SW 1271 (cell line): ENCODE measurements around the gene TTLL8.

Experiments used
- DNase-seq, 2 experiments: peaks; one replicate each; lab custom pipeline; 2025; lab: John Stamatoyannopoulos, UW

Gene TTLL8

GRCh38 chr22:50018608-50019285, 39.4 kb downstream of the TTLL8 start:
- no peak for DNase-seq

GRCh38 chr22:50017701-50018224, 40.3 kb downstream of the TTLL8 start:
- no peak for DNase-seq

DNA sequence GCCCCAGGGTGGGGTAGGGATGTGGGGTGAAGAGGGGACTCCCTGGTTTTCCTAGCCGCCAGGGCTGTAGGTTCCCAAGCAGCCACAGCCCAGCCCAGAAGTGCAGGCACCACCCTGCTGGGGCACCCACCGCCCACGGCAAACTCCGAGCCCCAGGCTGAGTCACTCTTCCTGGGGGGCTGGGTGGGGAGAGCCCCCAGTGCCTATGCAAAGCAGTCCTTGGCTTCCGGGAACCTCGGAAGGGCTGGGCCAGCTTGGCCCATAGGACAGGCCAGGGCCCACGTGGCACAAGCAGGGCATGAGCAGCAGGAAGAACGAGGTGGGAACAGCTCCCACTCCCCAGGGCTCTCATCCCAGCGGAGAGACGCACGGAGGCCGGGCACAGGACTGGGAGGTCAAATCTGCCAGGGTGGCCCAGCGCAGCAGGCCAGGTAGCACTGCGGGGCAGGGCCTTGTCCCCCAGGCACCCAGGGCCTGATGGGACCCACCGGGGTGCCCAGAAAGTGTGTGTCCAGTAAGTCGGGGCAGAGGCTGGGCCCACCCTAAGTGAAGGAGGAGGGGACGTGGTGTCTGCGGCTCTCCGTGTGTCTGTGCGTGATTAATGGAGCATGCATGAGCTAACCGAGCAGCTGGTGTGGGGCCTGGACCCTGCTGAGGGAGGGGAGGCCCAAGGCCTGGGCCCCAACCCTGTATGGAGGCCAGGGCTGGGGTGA, 41.0 kb downstream of the TTLL8 start:
- DNase-seq: no peak

DNA sequence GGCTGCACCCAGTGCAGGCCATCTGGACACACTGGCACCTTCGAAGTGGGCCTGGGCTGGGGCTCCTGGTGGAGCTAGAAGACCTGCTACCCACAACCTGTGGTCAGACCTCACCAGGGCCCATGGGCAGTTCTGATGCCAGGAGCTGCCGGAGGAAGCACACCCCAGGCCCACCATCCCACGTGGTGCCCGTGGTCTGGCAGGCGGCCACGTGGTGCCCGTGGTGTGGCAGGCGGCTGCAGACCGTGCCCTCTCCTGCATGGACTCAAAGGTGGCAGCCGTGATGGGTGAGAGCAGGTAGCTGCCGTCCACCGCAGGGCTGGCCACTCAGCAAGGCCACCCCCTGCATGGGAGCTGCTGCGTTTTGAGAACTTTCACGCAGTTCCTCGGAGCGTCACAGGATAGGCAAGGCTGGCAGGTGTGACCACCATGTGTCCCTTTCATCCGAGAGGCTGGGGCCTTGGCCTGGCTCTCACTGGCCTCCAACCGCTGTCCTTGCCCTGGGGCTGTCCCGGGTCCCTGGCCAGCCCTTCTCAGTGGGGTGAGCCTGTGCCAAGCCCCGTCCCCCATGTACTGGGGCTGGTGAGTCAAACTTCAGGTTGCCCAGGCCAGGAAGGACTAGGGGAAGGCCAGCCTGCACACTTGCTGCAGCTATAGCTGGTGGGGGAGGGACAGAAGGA, 41.6 kb downstream of the TTLL8 start:
- DNase-seq: no peak

DNA sequence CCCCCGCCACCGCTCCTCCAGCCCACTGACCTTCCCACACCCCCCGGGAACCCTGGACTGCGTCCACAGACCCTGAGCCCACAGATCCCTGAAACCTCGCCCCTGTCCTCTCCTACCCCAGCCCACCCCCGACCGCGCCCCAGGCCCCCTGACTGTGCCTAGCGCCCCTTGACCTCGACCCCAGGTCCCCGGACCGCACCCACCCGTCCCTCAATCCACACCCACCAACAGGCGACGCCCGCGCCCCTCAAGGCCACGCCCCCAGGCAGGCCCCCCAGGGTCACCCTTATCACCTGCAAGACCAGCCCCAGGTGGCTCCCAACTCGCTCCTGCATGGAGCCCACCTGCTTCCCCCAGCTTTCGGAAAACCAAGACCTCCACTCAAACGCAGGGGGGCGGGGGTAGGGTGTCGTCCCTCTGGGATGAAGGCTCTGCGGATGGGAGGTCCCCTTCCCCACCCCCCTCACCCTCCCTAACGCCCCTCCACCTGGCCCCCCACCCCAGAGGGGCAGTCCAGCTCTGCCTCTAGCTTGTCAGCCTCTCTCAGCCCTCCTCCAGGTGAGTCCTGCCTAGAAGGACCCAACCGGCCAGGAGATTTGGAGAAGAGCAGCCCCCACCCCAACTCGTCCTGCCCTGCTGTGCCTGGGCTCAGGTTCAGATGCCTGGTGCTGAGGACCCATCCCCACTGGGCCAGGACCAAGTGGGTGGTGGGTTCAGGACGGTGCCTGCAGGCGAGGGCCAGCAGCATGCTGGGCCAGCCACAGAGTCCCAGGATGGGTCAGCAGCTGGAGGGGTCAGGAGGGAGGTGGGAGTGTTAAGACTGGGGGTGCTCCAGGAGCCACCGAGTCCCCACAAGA, 42.4 kb downstream of the TTLL8 start:
- DNase-seq: no peak

DNA sequence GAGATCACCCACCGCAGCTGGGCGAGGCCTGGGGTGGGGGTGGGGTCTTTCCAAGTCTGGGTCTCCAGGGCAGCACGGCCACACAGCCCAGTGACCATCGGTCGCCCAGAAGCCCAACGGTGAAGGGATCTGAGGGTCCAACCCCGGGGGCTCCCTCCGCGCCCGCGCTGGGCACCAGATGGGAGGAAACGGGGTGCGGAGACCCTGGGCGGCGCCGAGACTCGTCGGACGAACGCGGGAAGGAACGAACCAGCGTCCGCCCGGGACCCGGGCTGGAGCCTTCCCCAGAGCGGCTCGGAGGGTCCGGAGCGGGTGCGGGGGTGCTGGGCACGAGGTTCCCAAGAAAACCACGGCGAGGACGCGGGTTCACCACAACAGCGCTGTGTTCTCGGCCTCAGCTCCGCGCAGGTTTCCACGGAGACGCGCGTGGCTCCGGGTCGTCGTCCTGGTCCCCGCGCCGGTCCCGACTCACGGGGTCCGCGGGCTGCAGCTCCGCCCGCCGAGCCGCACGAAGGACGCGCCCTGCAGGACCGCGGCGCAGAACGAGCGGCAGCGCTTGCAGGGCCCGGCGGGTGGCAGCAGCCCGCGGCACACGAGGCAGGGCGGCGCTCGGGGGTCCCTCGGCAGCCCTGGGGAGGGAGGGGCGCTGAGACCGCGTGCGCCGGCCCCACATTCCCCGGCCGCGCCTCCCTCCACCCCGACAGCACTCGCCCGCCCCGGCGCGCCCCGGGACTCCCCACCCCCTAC, 43.3 kb downstream of the TTLL8 start:
- no peak for DNase-seq

DNA sequence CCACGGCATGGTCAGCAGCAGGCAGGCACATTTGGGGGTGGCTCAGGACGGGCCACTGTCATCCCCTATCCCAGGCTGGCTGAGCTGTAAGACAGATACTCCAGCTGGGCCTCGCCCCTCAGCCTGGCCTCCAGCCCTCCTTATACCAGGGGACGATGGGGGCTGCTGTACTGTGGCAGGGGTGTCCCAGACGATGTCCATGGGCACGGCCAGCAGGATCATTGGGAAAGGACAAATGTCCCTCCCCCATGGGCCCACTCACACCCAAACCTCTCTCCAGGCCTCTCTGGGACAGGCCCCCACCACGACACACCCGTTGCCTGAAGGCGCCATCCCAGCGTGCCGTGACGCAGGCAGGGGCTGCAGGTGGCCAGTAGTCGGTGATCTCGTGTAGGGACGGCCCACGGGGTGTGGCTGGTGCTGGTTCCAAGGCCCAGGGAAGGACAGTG, 44.0 kb downstream of the TTLL8 start:
- DNase-seq: no peak

- DNase-seq: no peak
Measured at GRCh38 chr22:50012211-50013181, 45.6 kb downstream of the TTLL8 start, which contains the start of gene IL17REL. TSS of gene IL17REL (minus strand) at chr22:50012765. CDS start at chr22:50012646, 119 bp downstream.

DNA sequence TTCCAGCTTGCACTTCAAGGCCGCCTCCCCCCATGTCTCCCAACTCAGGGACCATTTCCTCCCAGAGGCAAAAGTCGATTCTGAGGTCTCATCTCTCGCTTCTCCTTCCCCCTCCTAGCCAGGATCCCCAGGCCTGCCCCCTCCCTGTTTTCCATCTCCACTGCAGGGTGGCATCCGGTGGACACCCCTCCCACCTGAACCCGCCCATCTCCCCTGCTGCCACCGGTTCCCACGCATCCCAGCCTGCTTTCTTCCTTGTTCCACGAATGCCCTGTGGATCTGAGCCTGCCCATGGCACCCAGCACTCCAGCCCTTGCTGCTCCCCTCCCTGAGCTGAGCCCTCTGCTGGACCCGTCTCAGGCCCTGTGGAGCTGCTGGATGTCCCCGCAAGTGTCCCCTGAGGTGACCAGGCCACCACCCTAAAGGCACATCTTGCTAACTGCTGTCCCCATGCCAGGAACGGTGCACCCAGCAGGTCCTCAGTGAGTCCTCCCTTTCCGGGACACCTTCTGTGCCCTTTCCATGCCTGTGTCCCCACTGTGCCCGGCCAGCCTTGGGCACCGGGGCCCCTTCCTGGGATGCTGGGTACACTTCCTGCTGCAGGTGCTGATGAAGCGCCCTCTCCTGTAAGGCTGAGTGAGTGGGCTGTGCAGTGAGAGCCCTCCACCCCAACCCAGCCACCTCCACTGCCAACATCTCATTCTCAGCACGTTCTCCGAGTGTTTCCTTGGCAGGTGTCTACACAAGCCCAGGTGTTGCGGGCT, 46.5 kb downstream of the TTLL8 start:
- no peak for DNase-seq

DNA sequence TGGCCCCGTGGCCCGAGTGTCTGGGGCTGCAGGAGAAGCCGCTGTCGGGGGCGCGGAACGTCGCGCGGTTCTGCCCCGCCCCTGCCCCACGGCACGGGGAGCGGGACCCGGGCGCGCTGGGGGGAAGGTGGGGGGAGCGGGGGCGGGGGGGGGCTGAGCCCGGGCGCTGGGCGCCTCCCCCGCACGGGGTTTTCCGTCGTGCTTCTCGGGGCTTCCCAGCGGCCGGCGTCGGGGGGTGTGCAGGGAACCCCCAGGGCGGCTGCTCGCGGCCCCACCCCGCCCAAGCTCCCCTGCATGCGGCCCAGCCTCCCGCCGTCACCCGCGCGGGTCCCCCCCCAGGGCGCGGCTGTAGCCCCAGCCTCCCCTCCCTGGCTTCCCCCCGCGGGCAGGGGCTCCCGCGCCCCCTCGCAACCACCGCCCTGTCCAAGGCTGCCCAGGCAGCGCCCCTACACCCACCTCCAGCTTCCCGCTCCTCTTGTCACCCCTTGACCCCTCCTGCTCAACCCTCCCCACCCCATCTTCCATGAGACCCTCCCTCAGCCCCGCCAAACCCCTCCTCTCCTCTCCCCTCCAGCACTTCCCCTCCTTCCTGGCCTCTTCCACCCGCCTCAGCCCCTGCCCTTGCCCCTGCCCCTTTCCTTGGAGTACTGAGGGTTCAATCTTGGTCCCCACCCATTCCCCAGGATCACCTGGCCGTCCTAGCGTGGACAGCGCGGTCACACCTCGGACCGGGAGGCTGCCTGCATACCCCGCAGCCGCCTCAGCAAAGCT, 47.2 kb downstream of the TTLL8 start:
- DNase-seq: no peak

DNA sequence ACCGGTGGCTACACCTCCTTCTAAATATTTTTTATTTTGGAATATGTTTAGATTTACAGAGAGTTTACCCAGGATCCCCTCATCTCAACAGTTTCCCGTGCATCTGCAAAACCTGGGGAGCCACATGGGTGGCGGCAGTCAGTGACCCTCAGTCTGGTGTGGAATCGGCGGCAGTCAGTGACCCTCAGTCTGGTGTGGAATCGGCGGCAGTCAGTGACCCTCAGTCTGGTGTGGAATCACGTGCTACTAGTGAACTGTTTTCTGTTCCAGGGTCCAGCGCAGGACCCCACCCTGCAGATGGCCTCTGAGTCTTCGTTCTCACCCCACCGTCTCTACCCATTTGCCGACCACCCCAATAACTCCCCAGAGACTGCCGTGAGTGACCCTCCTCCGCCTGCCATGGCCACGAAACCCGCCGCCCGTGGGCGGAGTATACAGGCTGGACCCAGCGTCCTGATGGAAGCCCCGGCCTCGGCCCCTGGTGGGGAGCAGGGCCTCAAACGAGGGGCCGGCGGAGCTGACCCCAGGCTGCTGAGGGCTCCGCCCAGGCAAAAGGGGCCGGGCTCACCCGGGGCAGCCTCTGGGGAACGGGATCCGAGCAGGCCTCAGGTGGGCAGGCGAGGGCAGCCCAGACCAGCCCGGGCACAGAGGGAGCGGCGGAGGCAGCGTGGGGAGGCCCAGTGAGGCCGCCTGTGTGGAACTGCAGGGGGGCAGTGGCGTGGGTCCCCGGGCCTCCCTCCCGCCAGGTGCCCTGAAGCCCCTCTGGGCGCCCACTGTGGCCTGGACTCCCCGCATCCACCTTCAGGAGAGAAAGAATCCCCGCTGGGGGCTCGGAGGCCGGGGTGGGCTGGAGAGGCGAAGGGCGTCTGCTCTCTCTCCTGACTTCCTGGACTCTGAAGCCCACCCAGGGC, 48.1 kb downstream of the TTLL8 start:
- no peak for DNase-seq

GRCh38 chr22:50009251-50009650, 48.8 kb downstream of the TTLL8 start:
- DNase-seq: no peak

GRCh38 chr22:50008151-50009040, 49.7 kb downstream of the TTLL8 start:
- no peak for DNase-seq

DNA sequence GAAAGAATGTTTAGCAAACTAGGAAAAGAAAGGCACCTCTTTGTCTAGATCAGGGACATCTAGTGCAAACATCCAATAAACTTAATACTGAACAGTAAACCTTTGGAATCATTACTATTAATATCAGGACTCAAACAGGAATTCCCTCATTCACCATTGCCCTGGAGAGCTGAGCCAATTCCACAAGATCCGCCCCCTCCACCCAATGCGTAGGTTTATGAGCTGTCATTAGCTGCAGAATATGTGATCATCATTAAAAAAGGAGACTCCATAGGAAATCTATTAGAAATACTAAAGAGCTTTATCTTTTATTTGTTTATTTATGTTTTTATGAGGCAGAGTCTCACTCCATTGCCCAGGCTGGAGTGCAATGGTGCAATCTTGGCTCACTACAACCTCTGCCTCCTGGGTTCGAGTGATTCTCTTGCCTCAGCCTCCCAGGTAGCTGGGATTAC, 51.0 kb downstream of the TTLL8 start:
- DNase-seq: no peak

DNA sequence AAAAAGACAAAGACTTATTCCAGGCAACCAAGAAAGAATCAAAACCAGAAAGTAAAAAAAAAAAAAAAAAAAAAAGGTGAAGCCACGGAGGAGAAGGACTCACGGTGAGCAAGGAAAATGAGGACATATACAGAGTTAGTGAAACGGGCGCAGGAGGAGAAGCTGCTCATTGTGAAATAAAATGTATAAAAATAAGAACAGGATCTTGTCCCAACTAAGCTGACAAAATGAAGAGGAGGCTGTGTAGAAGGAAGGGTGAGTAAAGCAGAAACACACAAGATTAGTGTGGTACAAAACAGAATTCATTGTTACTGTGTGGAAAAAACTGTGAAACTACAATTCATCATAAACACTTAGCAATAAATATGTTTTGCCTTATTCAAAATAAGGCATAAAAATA, 53.2 kb downstream of the TTLL8 start:
- no peak for DNase-seq

DNA sequence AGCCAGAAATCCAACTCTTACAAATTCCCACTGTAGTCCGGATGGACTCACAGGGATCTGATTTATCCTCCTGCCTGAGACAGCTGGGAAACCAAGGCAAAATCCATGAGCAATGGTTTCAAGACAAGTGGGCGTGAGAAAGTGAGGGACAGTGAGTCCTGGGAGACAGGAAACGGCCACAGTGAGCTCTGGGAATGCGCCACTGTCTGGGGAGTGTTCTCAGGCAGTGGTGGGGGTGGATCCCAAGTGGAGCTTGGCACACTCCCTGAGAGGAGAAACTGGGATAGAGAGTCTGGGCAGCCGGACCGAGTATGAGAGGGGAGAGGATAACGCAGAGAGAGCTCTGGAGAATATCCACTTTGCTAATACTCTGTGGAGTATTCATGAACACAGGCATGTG, 55.3 kb downstream of the TTLL8 start:
- no peak for DNase-seq
